Stimulated activated CD4-positive, alpha-beta T cell treated with anti-CD3 and anti-CD28 coated beads, TNF-alpha, amount 100 ng/mL, for 48 hours (primary cell): ENCODE results near the gene CCNQ.
A peak's percentile ranks its signal among the peaks of the same experiment; 100 is the strongest.

ENCODE experiments used
- DNase-seq, 3 donors: peaks; one replicate each; pipeline ENCODE4 v3.0.0-alpha.2; 2020; ENCODE audit warnings: low read depth in 3 of 3

CCNQ gene

DNA sequence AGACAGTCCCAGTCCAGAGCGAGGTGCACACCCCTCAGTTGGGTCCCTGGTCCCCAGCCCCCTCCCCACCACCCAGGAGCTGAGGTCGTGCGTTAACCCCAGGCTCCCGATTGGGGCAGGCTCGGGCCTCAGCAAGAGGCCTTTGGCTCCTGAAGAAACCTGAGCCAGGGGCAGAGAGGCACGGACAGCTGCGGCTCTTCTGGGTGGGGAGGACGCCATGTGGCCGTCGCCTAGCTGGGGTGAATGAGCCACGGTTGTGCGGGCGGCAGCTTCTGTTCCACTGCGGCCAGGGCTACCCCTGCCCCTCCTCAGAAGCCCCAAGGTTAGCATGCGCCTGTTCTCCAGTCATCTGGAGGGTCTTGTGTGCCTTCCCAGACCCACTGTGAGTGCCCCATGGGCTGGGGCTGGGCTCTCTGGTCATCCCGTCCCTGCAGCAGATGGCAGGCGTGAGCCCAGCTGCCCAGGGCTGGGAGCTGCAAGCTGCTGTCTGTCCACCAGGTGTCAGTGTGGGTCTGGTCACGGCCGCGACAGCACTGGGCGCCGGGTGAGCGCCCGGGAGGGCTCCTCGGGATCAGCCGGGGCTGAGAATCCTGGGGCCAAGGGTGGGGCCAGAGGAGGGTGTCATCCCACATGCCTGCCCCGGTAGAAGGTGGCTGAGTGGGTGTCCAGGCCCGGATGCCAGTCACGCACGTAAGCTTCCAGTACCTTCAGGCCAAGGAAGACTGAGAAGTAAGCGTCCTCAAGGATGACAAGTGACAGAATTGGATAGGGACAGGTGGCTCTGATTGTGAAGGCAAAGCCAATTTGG is 59.6 kb downstream of the CCNQ start:
- peak; percentile 22 to 38 (median 27) for DNase-seq

DNA sequence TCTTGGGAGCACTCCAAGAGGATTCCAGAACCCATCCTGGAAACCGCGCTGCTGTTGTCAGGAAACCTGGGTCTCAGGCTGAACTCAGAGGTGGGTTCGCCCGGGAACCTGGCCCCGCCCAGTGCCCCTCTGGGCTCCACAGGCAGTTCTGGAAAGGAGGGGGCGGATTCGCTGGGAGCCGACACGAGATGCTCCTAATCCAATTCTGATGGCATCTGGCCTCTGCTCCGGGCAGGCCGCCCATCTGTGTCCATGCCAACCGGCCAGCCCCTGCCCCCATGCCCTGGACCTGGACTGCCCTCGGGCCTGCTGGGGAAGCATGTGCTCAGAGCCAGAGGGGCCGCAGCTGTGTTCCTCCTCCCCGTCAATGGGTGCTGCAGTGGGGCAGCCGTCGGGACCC is 60.5 kb downstream of the CCNQ start:
- DNase-seq: no peak
